Naive thymus-derived CD4-positive, alpha-beta T cell (primary cell): ENCODE measurements around the gene PKHD1. TPM values are rescaled to one million over a fixed set of nuclear protein-coding genes. Genes with fewer than 3 reads are reported as not detected.

ENCODE experiments used
- ATAC-seq: fragments of 150-1000 bp; cut with Tn5 transposase; 2 replicates; pipeline ENCODE4 v1.10.0; 2021; ENCODE audit warnings: mild to moderate bottlenecking, moderate library complexity
- CTCF ChIA-PET: fragments of 350-600 bp; sonication (Branson Sonifier 250); formaldehyde crosslinking; loops from one replicate; lab custom pipeline; 2021; ENCODE audit warnings: antibody characterized with exemption; lab: Charles Lee
- POLR2A ChIA-PET: fragments of 350-600 bp; sonication (Branson Sonifier 250); formaldehyde crosslinking; loops from one replicate; lab custom pipeline; 2021; ENCODE audit warnings: antibody characterized with exemption, inconsistent platforms; lab: Charles Lee
- DNase-seq, 9 donors: peaks; one replicate each; pipeline versions ENCODE4 v3.0.0 to v3.0.0-alpha.2; 2020 to 2022; ENCODE audit warnings: mixed read lengths in 1 of 9
- H3K27ac ChIP-seq: one replicate; pipeline ENCODE4 v1.7.0; 2013; ENCODE audit warnings: mild to moderate bottlenecking, low read depth, low read length, moderate library complexity
- H3K27me3 ChIP-seq, 2 donors: one replicate each; pipeline ENCODE4 v1.7.0; 2013; ENCODE audit warnings: low read length in 2 of 2, mild to moderate bottlenecking in 2 of 2, moderate library complexity in 2 of 2; ENCODE audit not compliant: control insufficient read depth in 2 of 2, insufficient read depth in 2 of 2
- H3K36me3 ChIP-seq, 3 experiments: 1 replicate in 2 of 3; 2 replicates in 1 of 3; pipeline ENCODE4 v1.7.0; 2013; ENCODE audit warnings: low read length in 3 of 3, mild to moderate bottlenecking in 3 of 3, moderate library complexity in 1 of 3; ENCODE audit not compliant: insufficient read depth in 3 of 3, control insufficient read depth in 2 of 3
- H3K4me1 ChIP-seq, 2 donors: one replicate each; pipeline ENCODE4 v1.7.0; 2013; ENCODE audit warnings: low read length in 2 of 2, mild to moderate bottlenecking in 2 of 2, moderate library complexity in 1 of 2; ENCODE audit not compliant: control insufficient read depth in 2 of 2, insufficient read depth in 2 of 2
- H3K4me3 ChIP-seq: 2 replicates; pipeline ENCODE4 v1.7.0; 2013; ENCODE audit warnings: mild to moderate bottlenecking, low read length
- H3K9me3 ChIP-seq, 3 experiments: 1 replicate in 2 of 3; 2 replicates in 1 of 3; pipeline ENCODE4 v1.7.0; 2013; ENCODE audit warnings: low read length in 3 of 3; ENCODE audit not compliant: control insufficient read depth in 2 of 3
- H3K27ac Mint-ChIP-seq, 9 donors: one replicate each; pipeline ENCODE4 v1.8.0; 2020 to 2022; ENCODE audit warnings: mixed read lengths in 9 of 9, mild to moderate bottlenecking in 8 of 9, moderate library complexity in 5 of 9, inconsistent platforms in 2 of 9
- H3K27me3 Mint-ChIP-seq, 5 donors: one replicate each; pipeline ENCODE4 v1.8.0; 2021 to 2022; ENCODE audit warnings: mixed read lengths in 5 of 5, mild to moderate bottlenecking in 1 of 5
- H3K36me3 Mint-ChIP-seq, 5 donors: one replicate each; pipeline ENCODE4 v1.8.0; 2020 to 2022; ENCODE audit warnings: mixed read lengths in 5 of 5, mild to moderate bottlenecking in 3 of 5, inconsistent platforms in 1 of 5
- H3K4me1 Mint-ChIP-seq, 7 donors: one replicate each; pipeline ENCODE4 v1.8.0; 2020 to 2022; ENCODE audit warnings: mixed read lengths in 7 of 7, mild to moderate bottlenecking in 3 of 7, inconsistent platforms in 1 of 7
- H3K4me3 Mint-ChIP-seq, 10 donors: one replicate each; pipeline ENCODE4 v1.8.0; 2020 to 2022; ENCODE audit warnings: mild to moderate bottlenecking in 10 of 10, mixed read lengths in 10 of 10, moderate library complexity in 6 of 10, inconsistent platforms in 2 of 10
- H3K9me3 Mint-ChIP-seq, 11 donors: one replicate each; pipeline ENCODE4 v1.8.0; 2020 to 2022; ENCODE audit warnings: mixed read lengths in 11 of 11, mild to moderate bottlenecking in 4 of 11, inconsistent platforms in 1 of 11, moderate library complexity in 1 of 11
- intact Hi-C, 2 donors: fragments of 100-400 bp; cut with micrococcal nuclease; formaldehyde crosslinking; loops; one replicate each; pipeline ENCODE4 v1.15.1; 2023
- polyA plus RNA-seq, 2 donors: library from polyadenylated mRNA; unstranded; fragments of 300-500 nt; fragmentation: Illumina TruSeq; gene quantifications; one replicate each; pipeline ENCODE4 v1.2.3, GENCODE V29; 2021
- total RNA-seq, 6 experiments: library from RNA in 5 of 6; stranded (reverse) in 5 of 6; gene quantifications; 1 replicate in 5 of 6; 2 replicates in 1 of 6; pipeline ENCODE4 v1.2.3 and lab custom pipeline; 2021 to 2026

The PKHD1 gene
- total and polyA plus RNA-seq, 7 experiments from 2014 or later: not detected

GRCh38 chr6:51777618-51778017, 309.8 kb downstream of the PKHD1 start:
- ChIA-PET POLR2A (no interaction called here), CTCF (no interaction called here)
- Mint-ChIP-seq H3K36me3 (no peaks in the 10 kb centered on the region), H3K27me3 (no peaks in the 10 kb centered on the region), H3K27ac (no peak overlapping the region), H3K4me1 (no peaks in the 10 kb centered on the region), H3K4me3 (no peak overlapping the region), H3K9me3 (no peaks in the 10 kb centered on the region)
- Histone ChIP-seq H3K4me1 (no peaks in the 10 kb centered on the region), H3K4me3 (no peak overlapping the region), H3K27me3 (no peaks in the 10 kb centered on the region), H3K9me3 (no peaks in the 10 kb centered on the region), H3K36me3 (no peaks in the 10 kb centered on the region), H3K27ac (no peak overlapping the region)
- ATAC-seq: no peak
- intact Hi-C loops: no loop called here
- DNase-seq: no peak

- ChIA-PET CTCF (no interaction called here), POLR2A (no interaction called here)
- Histone ChIP-seq H3K36me3 (no peaks in the 10 kb centered on the region), H3K4me3 (no peak overlapping the region), H3K27ac (no peak overlapping the region), H3K4me1 (no peaks in the 10 kb centered on the region), H3K27me3 (no peaks in the 10 kb centered on the region), H3K9me3 (no peaks in the 10 kb centered on the region)
- intact Hi-C loops: no loop called here
- ATAC-seq (no peak), DNase-seq (no peak)
- H3K27ac Mint-ChIP-seq: no peak overlapping the region
- no peaks in the 10 kb centered on the region for H3K27me3 Mint-ChIP-seq
- H3K4me1 Mint-ChIP-seq: no peaks in the 10 kb centered on the region
- H3K4me3 Mint-ChIP-seq: no peak overlapping the region
- no peaks in the 10 kb centered on the region for H3K36me3 Mint-ChIP-seq
- peaks cover 0 to 7% (median 0%) of the 10 kb centered on the region in 11 donors for H3K9me3 Mint-ChIP-seq
Observed at GRCh38 chr6:51775942-51776860, 311.2 kb downstream of the PKHD1 start.

- no peak overlapping the region for H3K27ac Mint-ChIP-seq
- H3K36me3 Mint-ChIP-seq: peaks cover 0 to 7% (median 0%) of the 10 kb centered on the region in 5 donors
- no peaks in the 10 kb centered on the region for H3K27me3 Mint-ChIP-seq
- no peak overlapping the region for H3K27ac ChIP-seq
- H3K4me1 ChIP-seq: no peaks in the 10 kb centered on the region
- no peaks in the 10 kb centered on the region for H3K36me3 ChIP-seq
- H3K4me3 Mint-ChIP-seq: no peak overlapping the region
- no peaks in the 10 kb centered on the region for H3K9me3 ChIP-seq
- no peaks in the 10 kb centered on the region for H3K4me1 Mint-ChIP-seq
- no peak overlapping the region for H3K4me3 ChIP-seq
- intact Hi-C loops: no loop called here
- ATAC-seq: no peak
- no peak for DNase-seq
- ChIA-PET CTCF (no interaction called here), POLR2A (no interaction called here)
- no peaks in the 10 kb centered on the region for H3K27me3 ChIP-seq
- peaks cover 3 to 20% (median 11%) of the 10 kb centered on the region in 11 donors for H3K9me3 Mint-ChIP-seq
Observed at GRCh38 chr6:51768087-51768486, 319.3 kb downstream of the PKHD1 start.

GRCh38 chr6:51765230-51765629, 322.2 kb downstream of the PKHD1 start:
- ChIA-PET POLR2A (no interaction called here), CTCF (no interaction called here)
- no peak for DNase-seq
- no peak for ATAC-seq
- H3K4me1 ChIP-seq: no peaks in the 10 kb centered on the region
- H3K27me3 ChIP-seq: no peaks in the 10 kb centered on the region
- no peak overlapping the region for H3K4me3 Mint-ChIP-seq
- peaks cover 3 to 24% (median 14%) of the 10 kb centered on the region in 11 donors for H3K9me3 Mint-ChIP-seq
- no peaks in the 10 kb centered on the region for H3K9me3 ChIP-seq
- no peaks in the 10 kb centered on the region for H3K27me3 Mint-ChIP-seq
- no peak overlapping the region for H3K27ac Mint-ChIP-seq
- no peak overlapping the region for H3K27ac ChIP-seq
- H3K36me3 Mint-ChIP-seq: peaks cover 0 to 7% (median 0%) of the 10 kb centered on the region in 5 donors
- intact Hi-C loops: no loop called here
- no peaks in the 10 kb centered on the region for H3K36me3 ChIP-seq
- H3K4me3 ChIP-seq: no peak overlapping the region
- no peaks in the 10 kb centered on the region for H3K4me1 Mint-ChIP-seq

- Histone ChIP-seq H3K4me3 (no peak overlapping the region), H3K27ac (no peak overlapping the region), H3K27me3 (no peaks in the 10 kb centered on the region), H3K36me3 (no peaks in the 10 kb centered on the region), H3K9me3 (no peaks in the 10 kb centered on the region), H3K4me1 (no peaks in the 10 kb centered on the region)
- H3K36me3 Mint-ChIP-seq: no peaks in the 10 kb centered on the region
- H3K4me1 Mint-ChIP-seq: no peaks in the 10 kb centered on the region
- H3K27me3 Mint-ChIP-seq: peaks cover 0 to 2% (median 0%) of the 10 kb centered on the region in 5 donors
- no peak for ATAC-seq
- DNase-seq: no peak
- H3K27ac Mint-ChIP-seq: no peak overlapping the region
- ChIA-PET POLR2A (no interaction called here), CTCF (no interaction called here)
- peaks cover 0 to 2% (median 0%) of the 10 kb centered on the region in 11 donors for H3K9me3 Mint-ChIP-seq
- no peak overlapping the region for H3K4me3 Mint-ChIP-seq
- intact Hi-C loops: loop anchor here in 1 of 2 donors (5.0 kb wide), 1 partner anchor 936 kb away; the partner anchor contains the start of gene TFAP2B
Observed at GRCh38 chr6:51753635-51754034, 333.8 kb downstream of the PKHD1 start.

GRCh38 chr6:51743999-51744398, 343.4 kb downstream of the PKHD1 start:
- Mint-ChIP-seq H3K36me3 (no peaks in the 10 kb centered on the region), H3K4me1 (no peaks in the 10 kb centered on the region), H3K9me3 (peaks cover 0 to 13% (median 0%) of the 10 kb centered on the region in 11 donors), H3K27me3 (peaks cover 0 to 6% (median 0%) of the 10 kb centered on the region in 5 donors), H3K4me3 (no peak overlapping the region), H3K27ac (no peak overlapping the region)
- ATAC-seq (no peak), DNase-seq (no peak)
- no peaks in the 10 kb centered on the region for H3K4me1 ChIP-seq
- ChIA-PET CTCF (no interaction called here), POLR2A (no interaction called here)
- H3K27ac ChIP-seq: no peak overlapping the region
- no peaks in the 10 kb centered on the region for H3K36me3 ChIP-seq
- intact Hi-C loops: no loop called here
- H3K27me3 ChIP-seq: no peaks in the 10 kb centered on the region
- H3K4me3 ChIP-seq: no peak overlapping the region
- H3K9me3 ChIP-seq: no peaks in the 10 kb centered on the region

- H3K4me3 Mint-ChIP-seq: no peak overlapping the region
- no peak overlapping the region for H3K27ac ChIP-seq
- peaks cover 0 to 13% (median 3%) of the 10 kb centered on the region in 11 donors for H3K9me3 Mint-ChIP-seq
- no peaks in the 10 kb centered on the region for H3K4me1 Mint-ChIP-seq
- H3K4me1 ChIP-seq: no peaks in the 10 kb centered on the region
- no peaks in the 10 kb centered on the region for H3K36me3 Mint-ChIP-seq
- POLR2A ChIA-PET: no interaction called here
- peaks cover 0 to 3% (median 0%) of the 10 kb centered on the region in 5 donors for H3K27me3 Mint-ChIP-seq
- no peaks in the 10 kb centered on the region for H3K36me3 ChIP-seq
- no peak overlapping the region for H3K4me3 ChIP-seq
- no peak for ATAC-seq
- no peak for DNase-seq
- CTCF ChIA-PET: no interaction called here
- H3K27ac Mint-ChIP-seq: no peak overlapping the region
- no peaks in the 10 kb centered on the region for H3K9me3 ChIP-seq
- intact Hi-C loops: no loop called here
- H3K27me3 ChIP-seq: no peaks in the 10 kb centered on the region
Observed at GRCh38 chr6:51740658-51741057, 346.8 kb downstream of the PKHD1 start.
